A673 (cell line): ENCODE results near the gene CLEC16A. TPM values are rescaled to one million over a fixed set of nuclear protein-coding genes. Genes with fewer than 3 reads are reported as not detected.

Source experiments
- BruUV-seq: library from RNA; stranded (reverse); fragments of 400-500 nt; replicated peaks from 2 replicates; lab custom pipeline; 2021; lab: Mats Ljungman, UMichigan
- CTCF ChIA-PET: fragments of 300-600 bp; sonication (Branson Sonifier 250); formaldehyde crosslinking; loops from one replicate; lab custom pipeline; 2022; ENCODE audit warnings: antibody characterized with exemption; lab: Charles Lee
- POLR2A ChIA-PET: fragments of 300-600 bp; sonication (Branson Sonifier 250); formaldehyde crosslinking; loops from one replicate; lab custom pipeline; 2022; ENCODE audit warnings: antibody characterized with exemption; ENCODE audit not compliant: low non-redundant PET; lab: Charles Lee
- DNase-seq: peaks from one replicate; pipeline ENCODE4 v3.0.0-alpha.2; 2015; ENCODE audit warnings: low spot score
- H3K27ac ChIP-seq: fragments of 200-600 bp; sonication (generic); 2 replicates; pipeline ENCODE4 v1.5.1; 2016; ENCODE audit warnings: mixed run types, low read depth, mild to moderate bottlenecking, mixed read lengths, antibody characterized with exemption, low read length; ENCODE audit not compliant: poor library complexity, severe bottlenecking
- H3K27me3 ChIP-seq: fragments of 200-600 bp; sonication (generic); replicated peaks from 2 replicates; pipeline ENCODE4 v1.6.1; 2017; ENCODE audit warnings: mixed run types, low read depth, mild to moderate bottlenecking, mixed read lengths, antibody characterized with exemption, low read length; ENCODE audit not compliant: insufficient read depth, poor library complexity
- H3K36me3 ChIP-seq: fragments of 200-600 bp; sonication (generic); 2 replicates; pipeline ENCODE4 v1.6.1; 2016; ENCODE audit warnings: mixed run types, mild to moderate bottlenecking, mixed read lengths, antibody characterized with exemption, low read length; ENCODE audit not compliant: insufficient read depth, poor library complexity, severe bottlenecking
- H3K4me1 ChIP-seq: fragments of 200-600 bp; sonication (generic); 2 replicates; pipeline ENCODE4 v1.6.1; 2017; ENCODE audit warnings: mixed run types, mild to moderate bottlenecking, mixed read lengths, antibody characterized with exemption, low read length; ENCODE audit not compliant: insufficient read depth, poor library complexity, severe bottlenecking
- H3K4me3 ChIP-seq: fragments of 200-600 bp; sonication (generic); 2 replicates; pipeline ENCODE4 v1.5.1; 2016; ENCODE audit warnings: low read depth, mixed run types, mild to moderate bottlenecking, mixed read lengths, low read length; ENCODE audit not compliant: poor library complexity, severe bottlenecking
- H3K9me3 ChIP-seq: fragments of 200-600 bp; sonication (generic); 2 replicates; pipeline ENCODE4 v1.6.1; 2016; ENCODE audit warnings: mixed run types, low read depth, mild to moderate bottlenecking, mixed read lengths, antibody characterized with exemption, low read length; ENCODE audit not compliant: poor library complexity, severe bottlenecking
- CTCF ChIP-seq: fragments of 300-800, 200-600 bp; sonication (generic); conservative IDR thresholded peaks from 2 replicates; pipeline ENCODE4 v1.5.1; 2017; ENCODE audit warnings: low read depth, mild to moderate bottlenecking, antibody characterized with exemption, low read length, moderate library complexity, mixed read lengths
- EZH2 ChIP-seq: fragments of 200-600 bp; sonication (generic); IDR thresholded peaks from 2 replicates; pipeline ENCODE4 v1.6.1; 2017; ENCODE audit warnings: borderline replicate concordance, low read depth, mild to moderate bottlenecking, mixed read lengths, antibody characterized with exemption, low read length; ENCODE audit not compliant: poor library complexity, severe bottlenecking
- intact Hi-C: fragments of 100-400 bp; cut with micrococcal nuclease; formaldehyde crosslinking; loops from one replicate; pipeline ENCODE4 v1.10.0; 2022; ENCODE audit not compliant: unreplicated experiment
- total RNA-seq: library from RNA; stranded (reverse); gene quantifications from 2 replicates; pipeline ENCODE4 v1.2.3, GENCODE V29; 2021

The CLEC16A gene
- total RNA-seq, 1 experiment from 2014 or later = 23.4 TPM

DNA sequence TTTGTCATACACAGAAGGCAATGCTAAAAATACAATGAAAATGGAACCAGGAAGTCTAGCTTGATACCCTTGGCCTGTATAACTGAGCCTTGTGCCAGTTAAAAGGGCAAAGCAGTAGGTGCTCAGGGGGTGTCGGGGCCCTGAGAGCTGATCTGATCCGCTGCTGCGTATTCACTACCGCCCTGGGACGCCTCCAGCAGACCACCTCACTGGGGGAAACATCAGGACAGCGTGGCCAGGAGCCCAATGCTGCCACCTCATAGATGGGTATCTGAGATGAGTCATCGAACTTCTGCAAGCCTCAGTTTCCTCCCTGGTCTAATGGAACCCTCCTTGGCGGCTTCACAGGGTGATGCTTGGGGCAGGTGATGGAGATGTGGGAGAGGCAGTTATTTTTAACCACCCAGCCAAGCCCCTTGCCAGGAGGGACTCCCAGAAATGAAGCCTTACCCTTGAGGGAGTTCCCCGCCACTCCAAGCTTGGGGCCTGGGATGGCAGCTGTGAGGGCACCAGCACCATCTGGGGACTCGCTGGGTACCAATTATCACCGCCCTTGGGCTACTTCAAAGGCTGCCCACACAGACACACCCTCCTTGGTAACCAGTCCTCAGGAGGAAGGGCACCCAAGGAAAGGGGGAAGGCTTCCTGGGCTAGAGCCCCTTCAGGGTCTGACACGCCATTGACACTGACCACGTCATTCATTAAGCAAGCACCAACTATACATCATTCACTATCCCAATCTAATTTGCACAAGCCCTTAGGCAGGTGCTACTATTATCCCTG, 9.8 kb upstream of the CLEC16A start:
- no TSS peak for BruUV-seq
- no peaks in the 10 kb centered on the region for H3K9me3 ChIP-seq
- intact Hi-C loops = no loop called here
- DNase-seq = no peak
- POLR2A ChIA-PET = no interaction called here
- no peak overlapping the region for H3K27ac ChIP-seq
- no peaks in the 10 kb centered on the region for H3K27me3 ChIP-seq
- H3K36me3 ChIP-seq = no peaks in the 10 kb centered on the region
- peaks cover 5% of the 10 kb centered on the region for H3K4me1 ChIP-seq
- no peak overlapping the region for H3K4me3 ChIP-seq
- CTCF ChIA-PET = no interaction called here
- TF ChIP-seq EZH2 = no peak
- no peak for TF ChIP-seq CTCF

- H3K4me3 ChIP-seq = no peak overlapping the region
- peaks cover 7% of the 10 kb centered on the region for H3K4me1 ChIP-seq
- H3K27me3 ChIP-seq = no peaks in the 10 kb centered on the region
- ChIA-PET POLR2A (no interaction called here), CTCF (no interaction called here)
- no peaks in the 10 kb centered on the region for H3K9me3 ChIP-seq
- no TSS peak for BruUV-seq
- no peaks in the 10 kb centered on the region for H3K36me3 ChIP-seq
- intact Hi-C loops = no loop called here
- TF ChIP-seq CTCF (no peak), EZH2 (no peak)
- H3K27ac ChIP-seq = no peak overlapping the region
- no peak for DNase-seq
Measured at GRCh38 chr16:10935226-10935915, 9.0 kb upstream of the CLEC16A start.

- Histone ChIP-seq H3K4me3 (no peak overlapping the region), H3K9me3 (no peaks in the 10 kb centered on the region), H3K4me1 (peaks cover 13% of the 10 kb centered on the region), H3K27me3 (no peaks in the 10 kb centered on the region), H3K36me3 (no peaks in the 10 kb centered on the region), H3K27ac (no peak overlapping the region)
- BruUV-seq = no TSS peak
- no peak for DNase-seq
- intact Hi-C loops = no loop called here
- CTCF ChIA-PET = no interaction called here
- POLR2A ChIA-PET = no interaction called here
- no peak for TF ChIP-seq EZH2
- no peak for TF ChIP-seq CTCF
Measured at GRCh38 chr16:10936272-10936984, 7.9 kb upstream of the CLEC16A start.
